HEK293 (cell line): ENCODE results near the gene HS3ST6.

Source experiments
- HOXD13 ChIP-seq: sonication (generic); formaldehyde crosslinking; IDR thresholded peaks from 2 replicates; pipeline ENCODE4 v1.8.0; 2022; ENCODE audit warnings: missing genetic modification reagents, borderline replicate concordance
- INSM2 ChIP-seq: fragments of 450-650 bp; formaldehyde crosslinking; IDR thresholded peaks from 2 replicates; pipeline ENCODE4 v1.5.1; 2016; ENCODE audit warnings: missing biosample characterization, missing genetic modification characterization
- KLF10 ChIP-seq: fragments of 450-650 bp; IDR thresholded peaks from 2 replicates; pipeline ENCODE4 v1.5.1; 2018; ENCODE audit warnings: missing biosample characterization, mild to moderate bottlenecking, missing genetic modification characterization
- KLF9 ChIP-seq: fragments of 450-650 bp; formaldehyde crosslinking; IDR thresholded peaks from 2 replicates; pipeline ENCODE4 v1.5.1; 2016; ENCODE audit warnings: missing biosample characterization, missing genetic modification characterization, low read depth
- MYNN ChIP-seq: fragments of 450-650 bp; formaldehyde crosslinking; IDR thresholded peaks from 2 replicates; pipeline ENCODE4 v1.5.1; 2016; ENCODE audit warnings: missing biosample characterization, missing genetic modification characterization, borderline replicate concordance
- MZF1 ChIP-seq: fragments of 450-650 bp; formaldehyde crosslinking; IDR thresholded peaks from 2 replicates; pipeline ENCODE4 v1.5.1; 2017; ENCODE audit warnings: missing biosample characterization, missing genetic modification characterization, borderline replicate concordance
- SETDB1 ChIP-seq: IDR thresholded peaks from one replicate; pipeline ENCODE4 v1.6.1; 2017; ENCODE audit warnings: mild to moderate bottlenecking, low read length, moderate library complexity, mixed read lengths; ENCODE audit not compliant: insufficient read length
- SP3 ChIP-seq: fragments of 450-650 bp; formaldehyde crosslinking; IDR thresholded peaks from 2 replicates; pipeline ENCODE4 v1.5.1; 2016; ENCODE audit warnings: missing biosample characterization, missing genetic modification characterization
- SP7 ChIP-seq: fragments of 450-650 bp; formaldehyde crosslinking; IDR thresholded peaks from 2 replicates; pipeline ENCODE4 v1.5.1; 2016; ENCODE audit warnings: missing biosample characterization, missing genetic modification characterization
- TSHZ1 ChIP-seq: fragments of 450-650 bp; formaldehyde crosslinking; IDR thresholded peaks from 2 replicates; pipeline ENCODE4 v1.5.1; 2016; ENCODE audit warnings: missing biosample characterization, missing genetic modification characterization, borderline replicate concordance
- ZBTB21 ChIP-seq: fragments of 450-650 bp; formaldehyde crosslinking; IDR thresholded peaks from 2 replicates; pipeline ENCODE4 v1.5.1; 2017; ENCODE audit warnings: missing biosample characterization, missing genetic modification characterization
- ZBTB49 ChIP-seq: fragments of 450-650 bp; formaldehyde crosslinking; IDR thresholded peaks from 2 replicates; pipeline ENCODE4 v1.5.1; 2016; ENCODE audit warnings: missing biosample characterization, missing genetic modification characterization, low read depth
- ZBTB6 ChIP-seq: fragments of 450-650 bp; formaldehyde crosslinking; IDR thresholded peaks from 2 replicates; pipeline ENCODE4 v1.5.1; 2017; ENCODE audit warnings: missing biosample characterization, missing genetic modification characterization
- ZEB2 ChIP-seq: fragments of 450-650 bp; formaldehyde crosslinking; IDR thresholded peaks from 2 replicates; pipeline ENCODE4 v1.5.1; 2016; ENCODE audit warnings: missing biosample characterization, missing genetic modification characterization
- ZFHX2 ChIP-seq: fragments of 450-650 bp; formaldehyde crosslinking; conservative IDR thresholded peaks from 2 replicates; pipeline ENCODE4 v1.5.1; 2016; ENCODE audit warnings: missing biosample characterization, missing genetic modification characterization
- ZIC2 ChIP-seq: fragments of 450-650 bp; formaldehyde crosslinking; IDR thresholded peaks from 2 replicates; pipeline ENCODE4 v1.5.1; 2016; ENCODE audit warnings: missing biosample characterization, missing genetic modification characterization
- ZNF16 ChIP-seq: fragments of 450-650 bp; formaldehyde crosslinking; IDR thresholded peaks from 2 replicates; pipeline ENCODE4 v1.5.1; 2016; ENCODE audit warnings: low read depth, missing biosample characterization, missing genetic modification characterization
- ZNF174 ChIP-seq: fragments of 450-650 bp; formaldehyde crosslinking; IDR thresholded peaks from 2 replicates; pipeline ENCODE4 v1.5.0; 2017; ENCODE audit warnings: missing biosample characterization, mild to moderate bottlenecking, missing genetic modification characterization
- ZNF175 ChIP-seq: fragments of 450-650 bp; formaldehyde crosslinking; IDR thresholded peaks from 2 replicates; pipeline ENCODE4 v1.5.1; 2016; ENCODE audit warnings: missing biosample characterization, missing genetic modification characterization
- ZNF324 ChIP-seq: fragments of 450-650 bp; formaldehyde crosslinking; IDR thresholded peaks from 2 replicates; pipeline ENCODE4 v1.5.1; 2016; ENCODE audit warnings: missing biosample characterization, missing genetic modification characterization
- ZNF362 ChIP-seq: fragments of 450-650 bp; formaldehyde crosslinking; IDR thresholded peaks from 2 replicates; pipeline ENCODE4 v1.5.1; 2016; ENCODE audit warnings: missing biosample characterization, missing genetic modification characterization
- ZNF530 ChIP-seq: fragments of 450-650 bp; formaldehyde crosslinking; IDR thresholded peaks from 2 replicates; pipeline ENCODE4 v1.5.1; 2016; ENCODE audit warnings: low read depth, missing biosample characterization, missing genetic modification characterization
- ZNF544 ChIP-seq: fragments of 450-650 bp; formaldehyde crosslinking; IDR thresholded peaks from 2 replicates; pipeline ENCODE4 v1.5.0; 2017; ENCODE audit warnings: missing biosample characterization, missing genetic modification characterization
- ZNF571 ChIP-seq: fragments of 450-650 bp; formaldehyde crosslinking; IDR thresholded peaks from 2 replicates; pipeline ENCODE4 v1.5.0; 2017; ENCODE audit warnings: missing biosample characterization, missing genetic modification characterization
- ZNF747 ChIP-seq: fragments of 450-650 bp; formaldehyde crosslinking; IDR thresholded peaks from 2 replicates; pipeline ENCODE4 v1.5.1; 2016; ENCODE audit warnings: missing biosample characterization, missing genetic modification characterization
- ZNF768 ChIP-seq: fragments of 450-650 bp; formaldehyde crosslinking; IDR thresholded peaks from 2 replicates; pipeline ENCODE4 v1.5.1; 2018; ENCODE audit warnings: missing biosample characterization, mild to moderate bottlenecking, missing genetic modification characterization
- TF ChIP-seq, protein P1 (sequence below): fragments of 450-650 bp; formaldehyde crosslinking; IDR thresholded peaks from 2 replicates; pipeline ENCODE4 v1.5.1; 2016; ENCODE audit warnings: missing biosample characterization, missing genetic modification characterization

HS3ST6 gene

DNA sequence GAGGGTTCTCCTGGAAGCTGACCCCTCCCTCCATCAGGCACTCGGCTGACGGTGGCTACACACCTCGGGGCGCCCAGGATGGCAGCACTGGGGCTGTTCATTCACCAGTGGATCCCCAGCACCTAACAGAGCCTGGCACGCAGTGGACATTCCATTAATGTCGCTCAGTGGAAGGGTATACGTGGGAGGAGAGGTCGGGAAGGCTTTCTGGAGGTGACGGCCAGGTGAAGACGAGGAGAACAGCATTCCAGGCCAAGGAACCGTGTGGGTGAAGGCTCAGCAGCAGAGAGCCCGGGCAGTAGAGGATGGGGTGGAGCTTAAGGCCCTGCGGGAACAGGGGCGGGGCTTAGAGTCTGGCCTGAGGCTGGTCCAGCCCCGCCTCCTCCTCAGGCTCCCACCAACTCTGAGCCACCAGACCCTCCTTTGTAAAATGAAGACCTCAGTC is 2.5 kb upstream of the HS3ST6 start (continued):
- TF ChIP-seq, protein P1, sequence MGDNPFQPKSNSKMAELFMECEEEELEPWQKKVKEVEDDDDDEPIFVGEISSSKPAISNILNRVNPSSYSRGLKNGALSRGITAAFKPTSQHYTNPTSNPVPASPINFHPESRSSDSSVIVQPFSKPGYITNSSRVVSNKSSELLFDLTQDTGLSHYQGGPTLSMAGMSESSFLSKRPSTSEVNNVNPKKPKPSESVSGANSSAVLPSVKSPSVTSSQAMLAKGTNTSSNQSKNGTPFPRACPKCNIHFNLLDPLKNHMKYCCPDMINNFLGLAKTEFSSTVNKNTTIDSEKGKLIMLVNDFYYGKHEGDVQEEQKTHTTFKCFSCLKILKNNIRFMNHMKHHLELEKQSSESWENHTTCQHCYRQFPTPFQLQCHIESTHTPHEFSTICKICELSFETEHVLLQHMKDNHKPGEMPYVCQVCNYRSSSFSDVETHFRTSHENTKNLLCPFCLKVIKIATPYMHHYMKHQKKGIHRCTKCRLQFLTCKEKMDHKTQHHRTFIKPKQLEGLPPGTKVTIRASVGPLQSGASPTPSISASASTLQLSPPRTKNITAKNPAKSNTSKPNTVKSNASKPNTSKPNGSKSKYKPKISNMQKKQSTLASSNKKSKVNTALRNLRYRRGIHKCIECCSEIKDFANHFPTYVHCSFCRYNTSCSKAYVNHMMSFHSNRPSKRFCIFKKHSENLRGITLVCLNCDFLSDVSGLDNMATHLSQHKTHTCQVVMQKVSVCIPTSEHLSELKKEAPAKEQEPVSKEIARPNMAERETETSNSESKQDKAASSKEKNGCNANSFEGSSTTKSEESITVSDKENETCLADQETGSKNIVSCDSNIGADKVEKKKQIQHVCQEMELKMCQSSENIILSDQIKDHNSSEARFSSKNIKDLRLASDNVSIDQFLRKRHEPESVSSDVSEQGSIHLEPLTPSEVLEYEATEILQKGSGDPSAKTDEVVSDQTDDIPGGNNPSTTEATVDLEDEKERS (tag by site-specific recombination): no peak
- TF ChIP-seq ZNF768 (peak; percentile 17; the same call in 1 of the 2 replicates), ZBTB6 (tag by site-specific recombination) (no peak), ZNF16 (tag by site-specific recombination) (no peak), MZF1 (tag by site-specific recombination) (no peak), ZNF174 (tag by site-specific recombination) (no peak), ZNF324 (tag by site-specific recombination) (no peak), ZIC2 (no peak), ZNF544 (tag by site-specific recombination) (no peak), ZNF747 (tag by site-specific recombination) (no peak), ZBTB21 (no peak), SP7 (tag by site-specific recombination) (no peak; the same call in 1 of the 2 replicates), ZNF175 (tag by site-specific recombination) (no peak), ZBTB49 (no peak), ZNF530 (tag by site-specific recombination) (no peak), INSM2 (tag by site-specific recombination) (no peak), SP3 (tag by site-specific recombination) (no peak; the same call in 1 of the 2 replicates), KLF9 (tag by site-specific recombination) (peak; percentile 43; the same call in 1 of the 2 replicates), ZNF362 (no peak), HOXD13 (CRISPR knock-in tag) (no peak), ZNF571 (tag by site-specific recombination) (no peak), ZEB2 (0 out of 2 replicates have a peak, but pooled peaks have one; percentile 22), ZFHX2 (peak; percentile 58; the same call in 1 of the 2 replicates), SETDB1 (no peak), MYNN (tag by site-specific recombination) (no peak), KLF10 (tag by site-specific recombination) (no peak), TSHZ1 (tag by site-specific recombination) (no peak)
